T-cell (primary cell): ENCODE data around the gene HDGFL2. TPM values are rescaled to one million over a fixed set of nuclear protein-coding genes. Genes with fewer than 3 reads are reported as not detected.

Experiments used
- ATAC-seq, 4 experiments: fragments of 200-7000 bp in 3 of 4; fragments of 150-1000 bp in 1 of 4; cut with Tn5 transposase; replicated peaks in 1 of 4; 1 replicate in 3 of 4; 2 replicates in 1 of 4; pipeline ENCODE4 v1.10.0; 2021; ENCODE audit warnings: moderate library complexity in 3 of 4, mild to moderate bottlenecking in 2 of 4, moderate number of reproducible peaks in 1 of 4
- CTCF ChIA-PET, 2 donors: fragments of 300-600 bp; sonication (Branson Sonifier 250); formaldehyde crosslinking; loops; one replicate each; lab custom pipeline; 2022; ENCODE audit warnings: antibody characterized with exemption in 2 of 2; lab: Charles Lee
- POLR2A ChIA-PET, 2 donors: fragments of 300-600 bp; sonication (Branson Sonifier 250); formaldehyde crosslinking; loops; one replicate each; lab custom pipeline; 2022; ENCODE audit warnings: antibody characterized with exemption in 2 of 2; lab: Charles Lee
- DNase-seq, 35 experiments: peaks; one replicate each; pipeline versions ENCODE4 v3.0.0 to v3.0.0-alpha.2; 2013 to 2023
- H3K27ac ChIP-seq: one replicate; pipeline ENCODE4 v1.5.1; 2013; ENCODE audit warnings: low read length
- H3K27me3 ChIP-seq, 2 experiments: replicated peaks in 1 of 2; 1 replicate in 1 of 2; 2 replicates in 1 of 2; pipeline versions ENCODE4 v1.6.1 to v1.7.0; 2013; ENCODE audit warnings: low read length in 1 of 2, mixed read lengths in 1 of 2; ENCODE audit not compliant: control insufficient read depth in 2 of 2, insufficient read depth in 2 of 2; ENCODE audit errors: extremely low read depth in 1 of 2
- H3K36me3 ChIP-seq, 2 donors: 1 replicate in 1 of 2; 2 replicates in 1 of 2; pipeline versions ENCODE4 v1.6.1 to v1.7.0; 2013; ENCODE audit warnings: low read length in 1 of 2; ENCODE audit not compliant: control insufficient read depth in 2 of 2, insufficient read depth in 1 of 2; ENCODE audit errors: extremely low read depth in 1 of 2
- H3K4me1 ChIP-seq, 2 experiments: 1 replicate in 1 of 2; 2 replicates in 1 of 2; pipeline versions ENCODE4 v1.6.1 to v1.7.0; 2013; ENCODE audit warnings: low read length in 2 of 2, mixed read lengths in 1 of 2; ENCODE audit not compliant: insufficient read depth in 2 of 2, control insufficient read depth in 1 of 2; ENCODE audit errors: extremely low read depth in 1 of 2
- H3K4me3 ChIP-seq, 2 donors: 1 replicate in 1 of 2; 2 replicates in 1 of 2; pipeline versions ENCODE4 v1.5.1 to v1.7.0; 2013; ENCODE audit warnings: mild to moderate bottlenecking in 2 of 2, low read length in 1 of 2, moderate library complexity in 1 of 2; ENCODE audit not compliant: control insufficient read depth in 1 of 2; ENCODE audit errors: extremely low read depth in 1 of 2
- H3K9me3 ChIP-seq: 2 replicates; pipeline ENCODE4 v1.7.0; 2013
- H3K27ac Mint-ChIP-seq, 2 donors: one replicate each; pipeline ENCODE4 v1.8.0; 2020 to 2021; ENCODE audit warnings: mild to moderate bottlenecking in 2 of 2, mixed read lengths in 2 of 2
- H3K27me3 Mint-ChIP-seq, 2 donors: one replicate each; pipeline ENCODE4 v1.8.0; 2021 to 2022; ENCODE audit warnings: mixed read lengths in 2 of 2
- H3K36me3 Mint-ChIP-seq: one replicate; pipeline ENCODE4 v1.8.0; 2021; ENCODE audit warnings: mixed read lengths
- H3K4me1 Mint-ChIP-seq, 3 donors: one replicate each; pipeline ENCODE4 v1.8.0; 2020 to 2022; ENCODE audit warnings: mixed read lengths in 3 of 3, mild to moderate bottlenecking in 1 of 3
- H3K4me3 Mint-ChIP-seq, 3 donors: one replicate each; pipeline ENCODE4 v1.8.0; 2020 to 2022; ENCODE audit warnings: mild to moderate bottlenecking in 3 of 3, mixed read lengths in 3 of 3, moderate library complexity in 3 of 3
- H3K9me3 Mint-ChIP-seq, 3 donors: one replicate each; pipeline ENCODE4 v1.8.0; 2020 to 2022; ENCODE audit warnings: mixed read lengths in 3 of 3
- WGBS: methylation state at CpG from one replicate; pipeline ENCODE4 v1.1.5; 2013; ENCODE audit warnings: missing lambda C conversion rate; ENCODE audit not compliant: insufficient coverage; 5-methylcytosine and 5-hydroxymethylcytosine counted together
- total RNA-seq, 35 experiments: library from RNA in 6 of 35; stranded (reverse) in 6 of 35; fragments of 120-200 nt in 1 of 35; gene quantifications; one replicate each; pipeline versions ENCODE4 v1.2.1 to v1.2.4 and lab custom pipeline; 2013 to 2026

HDGFL2 gene
- total RNA-seq, 5 donors from 2014 or later (not counting 1 experiment from before 2014, with no cell fraction given): 24.9 to 41.8 (median 39.4) TPM

DNA sequence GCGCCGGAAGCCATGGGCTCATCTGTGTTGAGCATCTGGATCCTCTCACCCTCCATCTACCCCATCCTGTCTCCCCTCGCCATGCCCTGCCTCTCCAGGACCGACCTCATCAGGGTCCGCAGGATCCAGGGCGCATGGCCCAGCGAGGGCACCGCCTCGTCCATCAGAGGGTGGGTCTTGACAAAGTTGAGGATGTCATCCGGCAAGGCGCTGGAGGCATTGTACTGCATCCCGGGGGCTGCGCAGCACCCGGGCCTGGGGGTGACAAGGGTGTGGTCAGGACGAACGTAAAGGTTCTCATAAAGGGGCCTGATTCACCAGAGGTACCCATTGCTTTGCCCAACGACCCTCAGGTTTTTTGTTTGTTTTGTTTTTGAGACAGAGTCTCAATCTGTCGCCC is 77.9 kb downstream of the HDGFL2 start:
- H3K36me3 Mint-ChIP-seq: no peaks in the 10 kb centered on the region
- H3K9me3 Mint-ChIP-seq: peaks cover 0 to 8% (median 0%) of the 10 kb centered on the region in 3 donors
- ChIA-PET CTCF (no interaction called here), POLR2A (no interaction called here)
- peaks cover 0 to 40% of the 10 kb centered on the region in 2 experiments for H3K27me3 ChIP-seq
- H3K4me1 Mint-ChIP-seq: no peaks in the 10 kb centered on the region
- no peaks in the 10 kb centered on the region for H3K9me3 ChIP-seq
- no peaks in the 10 kb centered on the region for H3K36me3 ChIP-seq
- no peaks in the 10 kb centered on the region for H3K4me1 ChIP-seq
- ATAC-seq: no peak
- H3K27ac Mint-ChIP-seq: no peak overlapping the region
- DNase-seq: no peak
- WGBS: 83% methylated on average over 12 of the region's 18 CpGs
- H3K27me3 Mint-ChIP-seq: peaks cover 11 to 22% of the 10 kb centered on the region in 2 donors
- H3K27ac ChIP-seq: no peak overlapping the region
- H3K4me3 ChIP-seq: no peak overlapping the region
- H3K4me3 Mint-ChIP-seq: no peak overlapping the region

GRCh38 chr19:4550479-4551050 is 78.5 kb downstream of the HDGFL2 start:
- Histone ChIP-seq H3K36me3 (no peaks in the 10 kb centered on the region), H3K9me3 (no peaks in the 10 kb centered on the region), H3K27me3 (peaks cover 0 to 41% of the 10 kb centered on the region in 2 experiments), H3K27ac (no peak overlapping the region), H3K4me1 (no peaks in the 10 kb centered on the region), H3K4me3 (no peak overlapping the region)
- Mint-ChIP-seq H3K36me3 (no peaks in the 10 kb centered on the region), H3K27ac (no peak overlapping the region), H3K4me1 (no peaks in the 10 kb centered on the region), H3K27me3 (peaks cover 11 to 22% of the 10 kb centered on the region in 2 donors), H3K9me3 (peaks cover 0 to 8% (median 0%) of the 10 kb centered on the region in 3 donors), H3K4me3 (no peak overlapping the region)
- 89% methylated on average over 14 of the region's 26 CpGs for WGBS
- ChIA-PET CTCF (no interaction called here), POLR2A (no interaction called here)
- DNase-seq (no peak), ATAC-seq (no peak)

Other genes starting within 250 kb of the HDGFL2 start
- gene EBI3, start 242.8 kb upstream of the HDGFL2 start, total RNA-seq: under 1 TPM in 3 of 5 donors, not detected in 2; 0.38 to 0.92 (median 0.79) TPM
- 10 to 100 TPM; 28.4 to 37.4 (median 35.2) TPM for gene YJU2, start 225.2 kb upstream of the HDGFL2 start, total RNA-seq
- under 1 TPM in 1 of 5 donors, not detected in 4; 0.19 TPM for gene SHD, start 193.0 kb upstream of the HDGFL2 start, total RNA-seq
- gene TMIGD2, start 169.9 kb upstream of the HDGFL2 start, total RNA-seq: 10 to 100 TPM; 13.5 to 44.0 (median 32.4) TPM
- 1 to 10 TPM; 2.8 to 4.1 (median 3.4) TPM for gene FSD1, start 167.7 kb upstream of the HDGFL2 start, total RNA-seq
- 1 to 10 TPM; 2.3 to 3.7 (median 2.9) TPM for gene STAP2, start 133.5 kb upstream of the HDGFL2 start, total RNA-seq
- gene MPND, start 128.7 kb upstream of the HDGFL2 start, total RNA-seq: 10 to 100 TPM; 10.7 to 27.3 (median 22.6) TPM
- 10 to 100 TPM; 38.8 to 51.5 (median 45.7) TPM for gene SH3GL1, start 71.8 kb upstream of the HDGFL2 start, total RNA-seq
- gene CHAF1A, start 69.7 kb upstream of the HDGFL2 start, total RNA-seq: 10 to 100 TPM; 14.4 to 27.3 (median 16.5) TPM
- gene UBXN6, start 14.5 kb upstream of the HDGFL2 start, total RNA-seq: 10 to 100 TPM; 49.7 to 86.4 (median 76.5) TPM
- under 1 TPM in 3 of 5 donors, not detected in 2; 0.06 to 0.16 (median 0.15) TPM for gene PLIN4, start 46.2 kb downstream of the HDGFL2 start, total RNA-seq
- 1 to 10 TPM in 2 of 5 donors, under 1 TPM in 3; 0.14 to 2.3 (median 0.99) TPM for gene PLIN5, start 62.9 kb downstream of the HDGFL2 start, total RNA-seq
- gene LRG1, start 67.7 kb downstream of the HDGFL2 start, total RNA-seq: under 1 TPM in 3 of 5 donors, not detected in 2; 0.13 to 0.32 (median 0.19) TPM
- gene SEMA6B, start 87.4 kb downstream of the HDGFL2 start, total RNA-seq: under 1 TPM in 3 of 5 donors, not detected in 2; 0.25 to 0.43 (median 0.32) TPM
- gene TNFAIP8L1, start 167.2 kb downstream of the HDGFL2 start, total RNA-seq: 10 to 100 TPM; 10.8 to 23.0 (median 19.5) TPM
- gene MYDGF, start 198.0 kb downstream of the HDGFL2 start, total RNA-seq: 10 to 100 TPM; 27.5 to 46.4 (median 38.3) TPM